ENCODE measurements around the gene PRR16.

PRR16 gene

GRCh38 chr5:120538644-120539043, 74.5 kb downstream of the PRR16 start:
- Histone ChIP-seq H3K4me1 (no peaks in the 10 kb centered on the region), H3K27ac (no peak overlapping the region), H3K4me2 (ENCODE audit: low read length) (no peak overlapping the region), H3K27me3 (ENCODE audit: control insufficient read depth, insufficient read depth, low read length) (no peaks in the 10 kb centered on the region), H3K36me3 (ENCODE audit: control insufficient read depth, insufficient read depth, low read length) (no peaks in the 10 kb centered on the region), H3K9ac (no peak overlapping the region), H3K79me2 (no peaks in the 10 kb centered on the region), H3K4me3 (ENCODE audit: low read depth, low read length) (no peak overlapping the region), H3K9me3 (ENCODE audit: control insufficient read depth, low read length) (no peaks in the 10 kb centered on the region), H2AFZ (no peak overlapping the region)
- no peak for TF ChIP-seq CTCF (IDR thresholded peaks at IDR 0.05)

GRCh38 chr5:120539471-120539870, 75.4 kb downstream of the PRR16 start:
- no peaks in the 10 kb centered on the region for H3K9me3 ChIP-seq (ENCODE audit: control insufficient read depth, low read length)
- no peak overlapping the region for H3K4me2 ChIP-seq (ENCODE audit: low read length)
- H3K27ac ChIP-seq = no peak overlapping the region

GRCh38 chr5:120540097-120540496, 76.0 kb downstream of the PRR16 start:
- no peak for TF ChIP-seq CTCF (IDR thresholded peaks at IDR 0.05)
- H3K9ac ChIP-seq = no peak overlapping the region
- no peaks in the 10 kb centered on the region for H3K36me3 ChIP-seq (ENCODE audit: control insufficient read depth, insufficient read depth, low read length)
- H3K27me3 ChIP-seq (ENCODE audit: control insufficient read depth, insufficient read depth, low read length) = no peaks in the 10 kb centered on the region
- no peaks in the 10 kb centered on the region for H3K4me1 ChIP-seq
- no peak overlapping the region for H3K4me3 ChIP-seq (ENCODE audit: low read depth, low read length)
- no peaks in the 10 kb centered on the region for H3K9me3 ChIP-seq (ENCODE audit: control insufficient read depth, low read length)
- H3K79me2 ChIP-seq = no peaks in the 10 kb centered on the region
- H2AFZ ChIP-seq = no peak overlapping the region
- no peak overlapping the region for H3K27ac ChIP-seq
- no peak overlapping the region for H3K4me2 ChIP-seq (ENCODE audit: low read length)

More at GRCh38 chr5:120539471-120539870, 75.4 kb downstream of the PRR16 start:
- Histone ChIP-seq H3K79me2 (no peaks in the 10 kb centered on the region), H3K4me3 (ENCODE audit: low read depth, low read length) (no peak overlapping the region), H2AFZ (no peak overlapping the region), H3K27me3 (ENCODE audit: control insufficient read depth, insufficient read depth, low read length) (no peaks in the 10 kb centered on the region), H3K9ac (no peak overlapping the region), H3K4me1 (no peaks in the 10 kb centered on the region), H3K36me3 (ENCODE audit: control insufficient read depth, insufficient read depth, low read length) (no peaks in the 10 kb centered on the region)
- TF ChIP-seq CTCF (IDR thresholded peaks at IDR 0.05) = no peak

GRCh38 chr5:120544043-120544442, 79.9 kb downstream of the PRR16 start:
- H3K9ac ChIP-seq = no peak overlapping the region
- no peak overlapping the region for H3K4me3 ChIP-seq (ENCODE audit: low read depth, low read length)
- H3K36me3 ChIP-seq (ENCODE audit: control insufficient read depth, insufficient read depth, low read length) = no peaks in the 10 kb centered on the region
- TF ChIP-seq CTCF (IDR thresholded peaks at IDR 0.05) = no peak
- no peak overlapping the region for H3K27ac ChIP-seq
- no peak overlapping the region for H3K4me2 ChIP-seq (ENCODE audit: low read length)
- no peak overlapping the region for H2AFZ ChIP-seq
- H3K27me3 ChIP-seq (ENCODE audit: control insufficient read depth, insufficient read depth, low read length) = no peaks in the 10 kb centered on the region
- no peaks in the 10 kb centered on the region for H3K4me1 ChIP-seq
- no peaks in the 10 kb centered on the region for H3K9me3 ChIP-seq (ENCODE audit: control insufficient read depth, low read length)
- no peaks in the 10 kb centered on the region for H3K79me2 ChIP-seq

GRCh38 chr5:120545007-120545406, 80.9 kb downstream of the PRR16 start:
- Histone ChIP-seq H3K4me2 (ENCODE audit: low read length) (no peak overlapping the region), H3K9ac (no peak overlapping the region), H3K4me3 (ENCODE audit: low read depth, low read length) (no peak overlapping the region), H3K4me1 (no peaks in the 10 kb centered on the region), H3K27ac (no peak overlapping the region), H3K9me3 (ENCODE audit: control insufficient read depth, low read length) (no peaks in the 10 kb centered on the region), H3K27me3 (ENCODE audit: control insufficient read depth, insufficient read depth, low read length) (no peaks in the 10 kb centered on the region), H2AFZ (no peak overlapping the region), H3K79me2 (no peaks in the 10 kb centered on the region), H3K36me3 (ENCODE audit: control insufficient read depth, insufficient read depth, low read length) (no peaks in the 10 kb centered on the region)
- TF ChIP-seq CTCF (IDR thresholded peaks at IDR 0.05) = no peak

Data from parathyroid adenoma (tissue), 2 donors.